Activated gamma-delta T cell (primary cell): ENCODE measurements around the gene STOX2.
"Not testable (repeated sequence)": the region's sequence is repeated elsewhere in the genome, so short reads cannot be mapped to it uniquely, and the experiment has no call there.

Experiments used
- DNase-seq: peaks from one replicate; lab custom pipeline; 2025; lab: John Stamatoyannopoulos, UW

The STOX2 gene

DNA sequence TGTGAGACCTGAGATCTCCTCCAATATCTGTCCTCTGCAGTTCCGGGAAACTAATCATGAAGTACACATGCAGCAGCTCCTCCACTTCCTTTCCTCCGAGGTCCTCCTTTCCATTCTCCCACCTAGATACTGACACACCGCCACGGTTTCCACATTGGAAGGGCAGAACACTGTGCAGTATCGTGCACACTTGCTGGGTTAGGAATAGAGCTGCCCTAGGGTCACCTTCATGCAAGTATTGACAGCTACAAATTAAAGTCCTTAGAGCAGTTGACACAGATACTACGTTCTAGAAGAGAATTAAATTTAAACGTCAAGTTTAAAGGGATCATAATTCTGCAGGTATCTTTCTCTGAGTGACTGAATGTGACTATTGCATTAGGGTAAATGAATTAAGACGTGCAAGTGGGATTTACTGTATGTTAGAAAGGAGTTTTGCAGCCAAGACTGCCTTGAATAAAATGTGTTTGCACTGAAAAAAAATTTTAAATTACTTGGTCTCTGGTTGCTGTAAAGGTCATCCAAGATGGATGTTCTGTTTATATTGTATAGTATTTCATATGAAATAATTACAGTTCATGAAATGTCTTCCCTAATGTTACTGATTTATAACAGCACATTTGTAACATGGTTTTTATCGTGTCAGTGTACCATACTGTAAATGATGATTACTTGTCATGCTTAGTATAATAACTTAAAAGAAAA lies 117.7 kb downstream of the STOX2 start:
- no peak for DNase-seq

GRCh38 chr4:184024637-184025036 lies 119.5 kb downstream of the STOX2 start:
- no peak for DNase-seq

- DNase-seq: no peak
Observed at GRCh38 chr4:184028561-184029374, 123.7 kb downstream of the STOX2 start.

GRCh38 chr4:184030036-184030435 lies 124.9 kb downstream of the STOX2 start:
- DNase-seq: no peak

DNA sequence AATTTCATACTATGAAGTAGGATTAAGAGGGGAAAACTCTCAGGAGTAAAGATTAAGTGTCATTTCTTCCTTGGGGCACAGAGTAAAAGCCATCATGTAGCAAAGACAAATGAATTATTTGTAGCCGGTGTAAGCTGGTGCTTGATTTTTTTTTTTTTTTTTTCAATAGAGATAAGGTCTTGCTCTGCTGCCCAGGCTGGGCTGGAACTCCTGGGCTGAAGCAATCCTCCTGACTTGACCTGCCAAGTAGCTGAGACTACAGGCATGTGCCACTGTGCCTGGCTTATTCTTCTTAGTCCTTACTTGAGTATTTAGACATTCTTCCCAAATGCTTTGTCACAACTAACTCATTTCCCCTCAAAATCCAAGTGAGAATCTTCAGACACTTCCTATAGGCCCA lies 125.7 kb downstream of the STOX2 start:
- no peak for DNase-seq

- no peak for DNase-seq
Observed at GRCh38 chr4:184032091-184032490, 127.0 kb downstream of the STOX2 start.

- no peak for DNase-seq
Observed at GRCh38 chr4:184039963-184040383, 134.9 kb downstream of the STOX2 start.

DNA sequence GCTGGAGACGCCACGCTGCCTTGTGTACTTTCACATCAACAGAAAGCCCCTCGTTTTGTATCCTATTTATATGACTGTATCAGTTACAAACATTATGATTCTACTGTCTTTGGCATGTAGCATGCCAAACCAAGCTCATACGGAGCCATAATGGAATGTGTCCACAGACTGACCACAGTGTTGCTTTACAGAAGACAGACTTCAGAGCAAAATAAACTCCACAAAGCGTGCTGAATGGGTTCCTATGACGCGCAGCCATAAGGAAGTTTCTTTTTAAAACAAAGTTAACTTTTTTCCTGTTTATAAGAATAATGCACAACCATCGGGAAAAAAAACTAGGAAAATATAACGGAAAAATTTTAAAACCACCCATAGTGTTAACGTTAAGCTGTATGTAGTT lies 136.0 kb downstream of the STOX2 start:
- DNase-seq: no peak

- DNase-seq: no peak
Observed at GRCh38 chr4:184046148-184046547, 141.0 kb downstream of the STOX2 start.

- DNase-seq: not testable (repeated sequence)
Observed at GRCh38 chr4:184051262-184051661, 146.2 kb downstream of the STOX2 start.

DNA sequence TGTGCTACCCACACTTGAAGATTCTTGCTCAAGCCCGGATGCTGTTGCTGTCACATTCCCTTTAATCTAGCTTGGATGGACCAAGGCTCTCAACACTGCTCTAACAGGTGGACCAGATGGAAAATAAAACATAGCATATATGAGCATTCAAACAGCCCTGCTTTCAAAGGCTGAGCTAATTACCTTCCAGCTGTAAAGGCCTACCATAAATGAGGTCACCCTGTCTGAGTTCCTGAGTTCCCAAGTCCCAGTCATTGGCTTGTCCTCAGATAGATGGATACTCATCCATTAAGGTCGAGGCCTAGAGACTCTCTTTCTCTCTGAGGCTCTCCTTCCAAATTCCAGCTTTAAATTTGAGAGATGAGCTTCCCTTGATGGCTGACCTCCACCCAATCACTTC lies 147.5 kb downstream of the STOX2 start:
- no peak for DNase-seq

- no peak for DNase-seq
Observed at GRCh38 chr4:184053434-184053833, 148.3 kb downstream of the STOX2 start.

GRCh38 chr4:184056877-184057276 lies 151.8 kb downstream of the STOX2 start:
- no peak for DNase-seq

- no peak for DNase-seq
Observed at GRCh38 chr4:184058026-184058425, 152.9 kb downstream of the STOX2 start.

DNA sequence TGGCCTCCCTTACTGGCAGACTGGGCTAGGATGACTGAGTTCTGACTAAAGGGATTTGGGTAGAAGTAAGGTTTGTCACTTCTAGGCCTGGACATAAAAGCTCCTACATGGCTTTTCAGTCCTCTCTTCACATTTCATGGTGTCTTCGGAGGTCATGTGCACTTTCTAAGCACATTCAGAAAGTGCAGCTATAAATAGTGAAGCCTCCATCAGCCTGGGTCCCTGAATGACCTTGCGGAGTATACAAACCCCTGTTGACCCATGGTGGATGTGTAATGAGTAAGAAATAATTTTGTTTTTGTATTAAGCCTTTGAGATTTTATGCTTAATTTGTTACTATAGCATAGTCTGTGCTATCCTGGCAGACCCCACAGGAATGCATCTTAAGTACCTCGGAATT lies 154.0 kb downstream of the STOX2 start:
- DNase-seq: no peak

DNA sequence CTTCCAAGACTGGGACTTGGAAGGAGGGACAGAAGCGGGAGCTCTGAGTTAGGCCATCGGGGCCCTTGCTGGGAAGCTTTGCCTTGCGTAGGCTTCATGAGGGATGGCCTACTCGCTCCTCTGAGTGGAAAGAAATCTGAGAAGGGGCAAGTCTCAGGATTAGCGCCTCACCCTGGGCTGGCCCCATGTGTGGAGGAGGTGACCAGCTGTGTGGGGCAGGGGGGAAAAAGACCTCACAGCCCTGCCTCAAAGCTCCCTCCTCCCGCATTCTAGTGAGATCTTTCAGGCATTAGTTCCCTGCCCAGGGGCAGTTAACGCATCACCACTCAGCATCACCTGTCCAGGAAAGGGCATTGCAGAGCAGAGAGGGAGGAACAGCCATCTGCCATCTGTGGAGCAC lies 156.5 kb downstream of the STOX2 start:
- no peak for DNase-seq

DNA sequence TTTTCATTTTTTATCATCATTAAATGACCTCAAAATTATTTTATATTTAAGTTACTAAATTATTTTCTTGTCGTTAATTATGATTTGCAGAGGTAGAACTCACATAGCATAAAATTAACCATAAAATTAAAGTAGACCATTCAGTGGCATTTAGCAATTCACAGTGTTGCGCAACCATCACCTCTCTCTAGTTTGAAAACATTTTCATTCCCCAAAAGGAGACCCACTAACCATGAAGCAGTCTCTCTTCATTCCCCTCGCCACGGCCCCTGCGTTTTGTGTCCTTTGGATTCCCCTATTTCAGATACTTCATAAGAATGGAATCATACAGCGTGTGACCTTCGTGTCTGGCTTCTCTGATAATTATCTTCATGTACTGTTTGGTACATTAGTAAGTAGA lies 157.7 kb downstream of the STOX2 start:
- DNase-seq: no peak

DNA sequence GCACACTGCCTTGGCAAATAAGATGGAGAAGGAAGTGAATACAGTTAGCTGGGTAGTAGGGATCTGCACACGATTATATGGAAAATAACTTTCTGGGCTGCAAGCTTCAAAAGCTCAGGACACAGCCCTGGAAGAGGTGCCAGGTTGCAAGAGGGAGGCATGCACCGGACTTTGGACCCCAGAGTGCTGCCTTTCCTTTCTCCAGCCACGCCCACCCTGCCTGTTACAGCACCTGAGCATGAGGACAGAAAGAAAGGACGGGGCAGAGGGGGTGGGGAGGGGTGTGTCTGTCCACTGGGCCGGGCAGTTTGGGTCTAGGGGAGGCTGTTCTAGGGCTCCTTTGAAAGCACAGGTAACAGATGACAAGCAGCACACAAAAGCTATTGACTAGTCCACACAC lies 159.8 kb downstream of the STOX2 start:
- DNase-seq: no peak

DNA sequence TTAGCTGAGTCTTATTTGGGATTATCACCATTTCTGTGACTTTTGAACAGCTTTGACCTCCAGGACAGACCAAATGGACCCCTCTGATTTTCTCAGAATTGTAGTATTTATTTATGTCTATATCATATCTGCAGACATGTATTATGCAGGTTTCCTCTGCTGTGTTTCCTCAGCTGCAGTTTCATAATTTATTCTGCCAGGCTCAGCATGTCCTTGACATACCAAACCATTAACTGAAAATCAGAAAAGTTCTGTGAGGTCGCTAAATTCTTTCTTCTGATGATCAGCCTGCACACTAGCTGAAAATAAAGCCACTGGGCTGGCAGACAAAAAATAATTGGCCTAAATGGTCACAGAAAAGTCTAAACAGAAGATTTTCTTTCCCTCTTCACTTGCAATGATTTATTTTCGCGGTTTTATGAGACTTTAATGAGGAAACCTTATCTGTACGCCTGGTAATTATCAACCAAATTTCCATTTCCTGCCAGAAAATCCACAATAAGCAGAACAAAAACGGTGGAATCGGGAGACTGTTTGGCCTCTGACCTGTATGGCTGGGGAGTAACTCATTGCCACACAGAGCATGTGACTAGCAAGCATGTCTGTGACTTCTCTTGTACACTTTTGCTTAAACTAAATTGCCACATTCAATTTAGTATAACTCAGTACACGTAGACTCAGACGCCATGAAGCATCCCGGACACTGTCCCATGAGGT lies 161.6 kb downstream of the STOX2 start:
- DNase-seq: no peak

- DNase-seq: no peak
Observed at GRCh38 chr4:184067931-184068554, 162.9 kb downstream of the STOX2 start.
